ENCODE results near the gene MIER2.
"Not testable (repeated sequence)": the region's sequence is repeated elsewhere in the genome, so short reads cannot be mapped to it uniquely, and the experiment has no call there.

Gene MIER2

GRCh38 chr19:271856-272255, 72.7 kb downstream of the MIER2 start:
- H3K36me3 ChIP-seq = no peaks in the 10 kb centered on the region
- H3K9ac ChIP-seq = no peak overlapping the region
- H3K9me3 ChIP-seq (replicated peaks in 1 of 11) = no peaks in the 10 kb centered on the region
- no peak overlapping the region for H3K4me3 ChIP-seq
- H3K4me2 ChIP-seq = peak overlapping the region in 9 of 11 experiments; percentile 10 to 69 (median 50); a peak in 17 of 22 replicates
- H3K27ac ChIP-seq = no peak overlapping the region
- H3K4me1 ChIP-seq = peaks cover 0 to 24% (median 16%) of the 10 kb centered on the region in 10 experiments; a peak in 14 of 20 replicates
- H4K20me1 ChIP-seq = no peaks in the 10 kb centered on the region
- TF ChIP-seq Cebpa-rat (IDR thresholded peaks at IDR 0.05) = no peak
- peaks cover 1 to 7% (median 4%) of the 10 kb centered on the region in 11 experiments; a peak in 18 of 22 replicates for H3K27me3 ChIP-seq

- H3K4me3 ChIP-seq; H3K4me2 ChIP-seq; H3K27ac ChIP-seq; H4K20me1 ChIP-seq; H3K9me3 ChIP-seq (replicated peaks in 1 of 11); H3K36me3 ChIP-seq; H3K9ac ChIP-seq: not testable (repeated sequence)
- H3K4me1 ChIP-seq = peaks cover 0 to 27% (median 16%) of the 10 kb centered on the region in 10 experiments; a peak in 14 of 20 replicates
- peaks cover 6 to 11% (median 9%) of the 10 kb centered on the region in 11 experiments; a peak in 18 of 22 replicates for H3K27me3 ChIP-seq
Observed at GRCh38 chr19:270766-271318, 73.8 kb downstream of the MIER2 start.

GRCh38 chr19:269241-269640, 75.4 kb downstream of the MIER2 start:
- H3K27ac ChIP-seq = no peak overlapping the region
- H3K9me3 ChIP-seq (replicated peaks in 1 of 11) = no peaks in the 10 kb centered on the region
- peaks cover 0 to 27% (median 16%) of the 10 kb centered on the region in 10 experiments; a peak in 14 of 20 replicates for H3K4me1 ChIP-seq
- H3K4me2 ChIP-seq = no peak overlapping the region
- H3K36me3 ChIP-seq = no peaks in the 10 kb centered on the region
- H3K27me3 ChIP-seq = peaks cover 6 to 11% (median 9%) of the 10 kb centered on the region in 11 experiments; a peak in 18 of 22 replicates
- no peak overlapping the region for H3K9ac ChIP-seq
- H4K20me1 ChIP-seq = no peaks in the 10 kb centered on the region
- TF ChIP-seq Cebpa-rat (IDR thresholded peaks at IDR 0.05) = no peak
- H3K4me3 ChIP-seq = no peak overlapping the region

- peaks cover 6 to 8% (median 7%) of the 10 kb centered on the region in 11 experiments; a peak in 18 of 22 replicates for H3K27me3 ChIP-seq
- no peak overlapping the region for H3K9ac ChIP-seq
- TF ChIP-seq Cebpa-rat (IDR thresholded peaks at IDR 0.05) = no peak
- no peaks in the 10 kb centered on the region for H4K20me1 ChIP-seq
- no peaks in the 10 kb centered on the region for H3K9me3 ChIP-seq (replicated peaks in 1 of 11)
- H3K36me3 ChIP-seq = no peaks in the 10 kb centered on the region
- H3K4me1 ChIP-seq = peaks cover 0 to 5% (median 0%) of the 10 kb centered on the region in 10 experiments; a peak in 5 of 20 replicates
- no peak overlapping the region for H3K4me3 ChIP-seq
- H3K4me2 ChIP-seq = no peak overlapping the region
- no peak overlapping the region for H3K27ac ChIP-seq
Observed at GRCh38 chr19:262125-262524, 82.5 kb downstream of the MIER2 start.

GRCh38 chr19:256804-257203, 87.8 kb downstream of the MIER2 start:
- not testable (repeated sequence) for H3K4me3 ChIP-seq; H3K27me3 ChIP-seq; H3K4me1 ChIP-seq; H3K27ac ChIP-seq; H3K9me3 ChIP-seq (replicated peaks in 1 of 11); H3K36me3 ChIP-seq; H4K20me1 ChIP-seq; H3K9ac ChIP-seq; H3K4me2 ChIP-seq

All from BLaER1 treated with 17β-estradiol and CSF1 and Interleukin-3, amounts not matched to agents 10 nM and 100 nM (cell line).